ENCODE data around the gene ANKRD18B.
"Not testable (repeated sequence)": the region's sequence is repeated elsewhere in the genome, so short reads cannot be mapped to it uniquely, and the experiment has no call there.

The ANKRD18B gene

DNA sequence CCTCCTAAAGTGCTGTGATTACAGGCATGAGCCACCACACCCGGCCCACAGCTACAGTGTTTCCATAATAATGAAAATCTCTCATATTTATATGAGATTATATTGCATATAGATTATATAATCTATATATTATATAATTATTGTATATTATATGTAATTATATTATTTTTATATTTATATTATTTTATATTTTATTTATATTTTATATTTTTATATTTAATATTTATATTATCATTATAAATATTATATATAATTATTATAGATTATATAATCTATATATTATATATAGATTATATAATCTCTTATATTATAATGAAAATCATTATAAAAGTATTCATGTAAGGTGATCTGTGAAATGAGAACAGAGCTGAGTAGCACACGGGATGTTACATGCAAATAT, 11.5 kb downstream of the ANKRD18B start:
- no peak for DNase-seq

DNA sequence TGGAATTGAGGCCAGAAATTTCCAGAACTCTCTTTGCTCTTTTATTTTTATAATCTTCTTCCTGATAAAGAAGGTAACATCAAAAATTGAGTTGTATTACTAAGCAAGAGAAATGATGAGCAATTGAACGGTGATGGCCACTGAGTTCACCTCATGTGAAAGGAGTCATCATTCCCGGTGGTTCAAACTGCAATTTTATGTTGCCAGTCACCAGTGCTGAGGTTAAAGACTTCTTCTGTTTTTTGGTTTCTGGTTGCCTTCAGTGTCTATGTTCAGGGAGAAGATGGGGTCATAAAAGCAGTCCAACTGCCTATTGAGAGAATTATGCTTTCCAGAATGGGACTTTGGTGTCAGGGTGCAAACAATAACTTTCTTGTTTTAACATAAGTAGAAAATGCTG, 19.4 kb downstream of the ANKRD18B start:
- not testable (repeated sequence) for DNase-seq

DNA sequence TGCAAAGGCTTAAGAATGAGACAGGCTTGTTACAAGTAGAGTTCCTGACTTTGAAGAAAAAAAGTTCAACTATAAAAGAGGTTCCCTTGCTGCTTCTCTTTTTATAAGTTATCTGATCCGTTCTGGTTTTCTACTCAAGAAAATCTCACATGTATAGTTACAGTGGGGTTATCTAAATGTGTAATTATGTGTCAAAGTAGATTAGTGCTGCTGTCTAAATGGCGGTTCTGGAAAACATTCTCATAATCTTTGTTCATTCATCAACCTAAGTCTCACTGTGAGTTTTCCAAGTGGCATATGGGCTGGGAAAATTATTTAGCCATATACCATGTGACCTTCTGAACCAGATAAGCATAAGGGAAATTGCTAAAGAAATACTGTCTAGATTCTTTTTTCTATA, 21.7 kb downstream of the ANKRD18B start:
- DNase-seq: not testable (repeated sequence)

DNA sequence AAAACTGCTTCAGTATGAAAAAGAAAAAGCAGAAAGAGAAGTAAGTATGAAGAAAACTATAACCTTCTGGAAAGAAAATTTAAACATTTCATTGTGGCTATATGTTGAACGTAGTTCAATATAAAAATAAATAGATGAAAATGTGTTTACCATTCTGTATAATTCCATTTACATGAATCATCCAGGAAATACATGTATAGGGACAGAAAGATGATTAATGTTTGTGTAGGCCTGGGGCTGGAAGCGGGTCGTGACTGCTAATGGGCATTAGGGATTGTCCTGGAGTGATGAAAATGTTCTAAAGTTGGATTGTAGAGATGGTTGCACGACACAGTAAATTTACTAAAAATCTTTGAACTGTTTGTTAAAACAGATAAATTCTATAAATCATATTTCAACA, 24.8 kb downstream of the ANKRD18B start:
- DNase-seq: not testable (repeated sequence)

DNA sequence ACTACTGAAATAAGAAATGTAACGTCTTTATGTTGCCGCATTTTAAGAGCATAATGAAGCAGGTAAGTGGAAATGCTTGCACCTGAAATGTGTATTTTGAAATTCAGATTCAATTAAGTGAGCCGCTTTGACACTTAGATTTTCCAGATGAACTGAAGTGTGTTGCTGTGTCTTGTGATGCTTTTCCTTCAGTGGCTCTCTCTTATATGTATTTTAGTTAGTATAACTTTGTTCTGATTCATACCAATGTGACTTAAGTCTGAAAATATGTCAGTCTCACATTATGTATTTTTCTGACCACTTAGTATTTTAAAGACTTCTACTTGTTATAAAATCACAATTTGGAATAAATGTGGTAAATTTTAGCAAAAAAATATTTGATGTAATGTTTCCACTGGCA, 25.4 kb downstream of the ANKRD18B start:
- DNase-seq: not testable (repeated sequence)

DNA sequence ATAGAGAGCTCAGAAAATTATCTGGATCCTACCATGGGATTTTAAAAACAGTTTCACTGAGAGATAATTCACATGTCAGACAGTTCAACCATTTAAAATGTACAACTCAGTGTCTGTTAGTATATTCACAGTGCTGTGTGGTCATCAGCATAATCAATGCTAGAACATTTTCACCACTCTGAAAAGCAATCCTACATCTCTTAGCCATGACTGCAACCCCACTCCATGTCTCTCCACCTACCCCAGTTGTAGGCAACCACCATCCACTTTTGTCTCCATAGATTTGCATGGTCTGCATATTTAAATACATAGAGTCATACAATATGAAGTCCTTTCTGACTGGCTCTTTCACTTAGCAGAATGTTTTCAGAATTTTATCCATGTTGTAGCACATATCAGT, 27.1 kb downstream of the ANKRD18B start:
- not testable (repeated sequence) for DNase-seq

DNA sequence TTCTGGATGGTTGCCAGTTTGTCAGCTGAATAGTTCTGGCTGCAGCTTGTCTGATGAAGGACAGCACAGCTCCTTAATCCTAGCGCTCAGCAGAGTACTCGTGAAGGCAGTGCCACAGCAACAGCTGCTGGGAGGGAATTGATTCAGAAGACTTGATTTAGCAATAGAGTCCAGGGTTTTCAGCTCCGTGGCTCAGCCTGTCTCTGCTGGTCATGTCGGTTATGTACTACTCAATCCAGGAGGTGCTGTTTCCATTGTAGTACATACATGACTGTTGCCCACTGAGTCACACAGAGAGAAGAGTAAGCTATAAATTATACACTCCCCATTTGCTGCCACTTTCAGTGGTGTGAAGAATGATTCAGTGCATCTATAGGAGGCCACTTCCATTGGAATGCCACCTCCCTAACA, 28.3 kb downstream of the ANKRD18B start:
- DNase-seq: peak; percentile 8

DNA sequence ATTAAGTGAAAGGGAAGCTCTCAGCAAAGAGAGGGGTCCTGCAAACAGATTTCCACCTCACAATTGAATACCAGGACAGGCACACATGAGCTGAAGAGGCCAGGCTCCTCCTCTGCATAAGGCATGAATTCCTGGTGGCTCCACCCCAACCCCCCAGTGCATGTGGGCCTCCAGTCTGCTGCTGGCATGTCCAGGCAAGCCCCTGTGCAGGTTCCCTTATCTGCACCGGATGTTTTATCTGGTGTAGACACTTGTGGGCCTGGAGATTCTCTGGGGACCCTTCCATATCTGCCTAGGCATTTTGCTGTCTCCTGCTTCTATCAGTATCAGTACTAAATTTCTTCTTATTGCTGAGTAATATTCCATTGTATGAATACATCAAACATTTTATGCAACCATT, 36.2 kb downstream of the ANKRD18B start:
- not testable (repeated sequence) for DNase-seq

DNA sequence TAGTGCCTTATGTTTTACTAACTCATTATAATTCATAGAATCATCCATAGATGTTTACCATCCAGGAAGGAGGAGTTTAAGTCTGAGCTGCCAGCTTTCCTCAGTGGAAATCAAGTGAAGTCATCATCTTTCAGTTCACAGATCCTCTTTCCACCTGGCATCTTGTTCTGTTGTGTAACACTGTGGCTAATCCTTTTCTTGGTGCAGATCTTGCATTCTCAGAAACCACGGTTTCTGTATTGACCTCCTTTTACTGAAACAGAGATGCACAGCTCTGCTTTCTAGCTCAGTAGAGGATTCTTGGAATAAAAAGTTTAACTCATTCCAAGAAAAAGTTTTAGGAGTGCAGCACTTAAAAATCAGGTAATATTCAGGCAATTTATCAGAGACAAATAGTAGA, 38.1 kb downstream of the ANKRD18B start:
- DNase-seq: not testable (repeated sequence)

DNA sequence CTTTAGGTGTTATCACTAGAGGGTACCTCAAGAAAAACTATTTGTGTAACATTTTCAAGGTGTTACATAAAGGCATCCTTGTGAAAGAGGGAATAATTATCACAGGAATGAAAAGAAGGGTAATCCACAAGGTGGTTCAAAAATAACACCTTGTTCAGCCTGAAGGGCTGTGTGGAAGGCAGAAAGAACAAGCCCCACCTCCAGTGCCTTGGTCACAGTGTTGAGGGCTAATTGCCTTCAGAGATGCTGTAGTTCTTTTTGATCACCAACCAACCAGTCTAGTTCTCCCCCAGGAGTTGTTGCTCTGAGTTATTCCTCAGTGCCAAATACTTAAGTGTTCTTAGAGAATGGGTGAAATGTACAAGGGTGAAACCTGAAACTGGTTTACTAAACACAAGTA, 43.7 kb downstream of the ANKRD18B start:
- DNase-seq: not testable (repeated sequence)

DNA sequence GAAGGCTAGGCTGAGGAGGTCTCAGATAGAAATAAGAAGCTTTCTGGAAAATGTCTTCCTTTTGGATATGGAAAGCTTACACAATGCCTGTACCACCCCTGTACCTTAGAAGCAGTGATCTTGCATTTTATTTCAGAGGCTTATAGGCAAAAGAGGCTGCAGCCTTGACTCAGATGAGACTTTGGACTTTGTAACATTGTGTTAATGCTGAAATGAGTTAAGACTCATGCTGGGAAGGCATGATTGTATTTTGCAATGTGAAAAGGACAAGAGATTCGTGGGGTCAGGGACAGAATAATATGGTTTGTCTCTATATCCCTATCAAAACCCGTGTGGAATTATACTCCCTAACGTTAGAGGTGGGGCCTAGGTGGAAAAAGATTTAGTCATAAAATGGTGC, 53.7 kb downstream of the ANKRD18B start:
- not testable (repeated sequence) for DNase-seq

DNA sequence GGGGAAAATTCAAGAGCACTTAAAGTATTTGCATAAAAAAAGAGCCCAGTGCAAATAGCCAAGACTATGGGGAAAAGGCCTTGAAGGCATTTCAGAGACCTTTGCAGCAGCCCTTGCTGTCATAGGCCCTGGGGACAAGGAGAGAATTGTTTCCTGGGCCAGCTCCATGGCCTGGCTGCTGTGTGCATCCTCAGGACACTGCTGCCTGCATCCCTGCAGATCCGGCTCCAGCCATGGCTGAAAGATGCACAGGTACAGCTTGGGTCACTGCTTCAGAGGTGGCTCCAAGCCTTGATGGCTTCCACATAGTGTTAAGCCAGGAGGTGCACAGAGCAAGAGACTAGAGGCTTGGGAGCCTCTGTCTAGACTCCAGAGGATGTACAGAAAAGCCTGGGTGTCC, 55.9 kb downstream of the ANKRD18B start:
- DNase-seq: not testable (repeated sequence)

DNA sequence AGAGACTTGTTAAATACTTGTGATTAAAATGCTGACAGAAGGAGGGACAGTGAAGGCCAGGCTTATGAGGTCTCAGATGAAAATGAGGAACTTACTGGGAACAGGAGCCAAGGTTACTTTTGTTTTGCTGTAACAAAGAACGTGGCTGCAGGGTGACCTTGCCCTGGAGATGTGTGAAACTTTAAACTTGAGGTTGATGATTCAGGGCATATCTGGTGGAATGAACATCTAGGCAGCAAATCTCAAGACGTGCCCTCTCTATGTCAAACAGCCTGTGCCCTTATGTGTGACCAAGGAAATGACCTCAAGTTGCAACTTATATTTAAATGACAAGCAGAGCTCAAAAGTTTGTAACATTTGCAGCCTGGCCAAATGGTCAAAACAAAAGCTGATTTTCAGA, 58.6 kb downstream of the ANKRD18B start:
- DNase-seq: not testable (repeated sequence)

DNA sequence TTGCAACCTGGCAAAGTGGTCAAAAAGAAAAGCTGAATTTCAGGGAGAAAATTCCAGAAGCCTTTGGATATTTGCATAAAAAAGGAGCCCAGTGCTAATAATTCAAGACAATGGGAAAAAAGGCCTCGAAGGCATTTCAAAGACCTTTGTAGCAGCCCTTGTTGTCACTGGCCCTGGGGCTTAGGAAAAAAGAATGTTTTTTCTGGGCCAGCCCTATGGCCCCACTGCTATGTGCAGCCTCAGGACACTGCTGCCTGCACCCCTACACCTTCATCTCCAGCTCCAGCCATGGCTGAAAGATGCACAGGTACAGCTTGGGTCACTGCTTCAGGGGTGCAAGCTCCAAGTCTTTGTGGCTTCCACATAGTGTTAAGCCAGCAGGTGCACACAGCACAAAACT, 62.1 kb downstream of the ANKRD18B start:
- not testable (repeated sequence) for DNase-seq

DNA sequence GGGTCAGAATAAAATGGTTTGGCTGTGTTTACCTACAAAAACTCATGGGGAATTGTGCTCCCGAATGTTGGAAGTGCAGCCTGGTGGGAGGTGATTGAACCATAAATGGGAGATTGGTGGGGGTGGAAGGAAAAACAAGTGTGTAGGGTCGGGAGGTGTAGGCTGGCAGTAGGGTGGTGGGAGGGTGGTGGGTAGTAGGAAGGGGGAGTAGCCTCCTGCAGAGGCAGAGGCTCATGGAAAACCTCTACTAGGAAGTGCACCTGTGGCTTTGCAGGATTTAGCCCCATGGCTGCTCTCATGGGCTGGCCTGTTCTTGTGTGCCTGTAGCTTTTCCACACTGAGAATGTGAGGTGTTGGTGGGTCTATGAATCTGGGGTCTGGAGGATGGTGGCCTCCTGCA, 63.7 kb downstream of the ANKRD18B start:
- DNase-seq: not testable (repeated sequence)

DNA sequence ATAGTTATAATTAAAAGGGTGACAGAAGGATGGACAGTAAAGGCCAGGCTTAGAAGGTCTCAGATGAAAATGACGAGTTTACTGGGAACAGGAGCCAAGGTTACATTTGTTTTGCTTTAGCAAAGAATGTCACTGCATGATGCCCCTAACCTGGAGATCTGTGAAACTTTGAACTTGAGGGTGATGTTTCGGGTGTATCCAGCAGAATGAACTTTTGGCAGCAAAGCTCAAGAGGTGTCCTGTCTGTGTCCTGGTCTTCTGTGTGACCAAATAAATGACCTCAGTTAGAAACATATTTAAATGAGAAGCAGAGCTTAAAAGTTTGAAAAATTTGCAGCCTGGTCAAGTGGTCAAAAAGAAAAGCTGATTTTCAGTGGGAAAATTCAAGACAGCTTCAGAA, 64.8 kb downstream of the ANKRD18B start:
- DNase-seq: not testable (repeated sequence)

DNA sequence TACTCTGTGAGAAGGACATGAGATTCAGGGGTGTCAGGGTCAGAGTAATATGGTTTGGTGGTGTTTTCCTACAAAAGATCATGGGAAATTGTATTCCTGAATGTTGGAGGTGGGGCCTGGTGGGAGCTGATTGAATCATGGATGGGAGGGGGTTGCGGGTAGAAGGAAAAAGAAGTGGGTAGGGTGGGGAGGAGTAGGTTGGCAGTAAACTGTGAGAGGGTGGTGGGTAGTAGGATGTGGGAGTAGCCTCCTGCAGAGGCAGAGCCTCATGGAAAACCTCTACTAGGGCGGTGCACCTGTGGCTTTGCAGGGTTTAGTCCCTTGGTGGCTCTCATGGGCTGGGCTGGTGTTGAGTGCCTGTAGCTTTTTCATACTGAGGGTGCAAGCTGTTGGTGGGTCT, 66.8 kb downstream of the ANKRD18B start:
- DNase-seq: not testable (repeated sequence)

DNA sequence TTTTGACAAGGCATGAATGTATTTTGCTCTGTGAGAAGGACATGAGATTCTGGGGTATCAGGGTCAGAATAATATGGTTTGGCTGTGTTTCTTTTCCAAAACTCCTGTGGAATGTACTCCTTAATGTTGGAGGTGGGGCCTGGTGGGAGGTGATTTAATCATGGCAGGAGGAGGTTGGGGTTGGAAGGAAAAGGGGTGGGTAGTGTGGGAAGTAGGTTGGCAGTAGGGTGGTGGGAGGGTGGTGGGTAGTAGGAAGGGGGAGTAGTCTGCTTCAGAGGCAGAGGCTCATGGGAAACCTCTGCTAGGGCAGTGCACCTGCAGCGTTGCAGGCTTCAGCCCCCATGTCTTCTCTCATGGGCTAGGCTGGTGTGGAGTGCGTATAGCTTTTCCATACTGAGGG, 72.9 kb downstream of the ANKRD18B start:
- DNase-seq: not testable (repeated sequence)

DNA sequence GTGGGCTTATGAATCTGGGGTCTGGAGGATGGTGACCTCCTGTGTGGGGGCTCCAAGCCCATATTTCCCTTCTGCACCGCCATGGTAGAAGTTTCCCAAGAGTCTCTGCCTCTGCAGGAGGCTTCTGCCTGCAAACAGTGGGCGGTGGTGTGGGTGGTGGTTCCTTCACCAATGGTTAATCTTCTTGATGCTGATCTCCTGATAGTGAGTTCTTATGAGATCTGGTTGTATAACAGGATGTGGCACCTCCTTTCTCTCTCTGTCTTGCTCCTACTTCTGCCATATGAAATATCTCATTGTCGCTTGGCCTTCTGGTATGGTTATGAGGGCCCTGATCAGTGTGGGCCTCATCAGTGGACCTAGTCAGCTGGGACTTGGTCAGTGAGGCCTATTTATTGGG, 73.3 kb downstream of the ANKRD18B start:
- not testable (repeated sequence) for DNase-seq

DNA sequence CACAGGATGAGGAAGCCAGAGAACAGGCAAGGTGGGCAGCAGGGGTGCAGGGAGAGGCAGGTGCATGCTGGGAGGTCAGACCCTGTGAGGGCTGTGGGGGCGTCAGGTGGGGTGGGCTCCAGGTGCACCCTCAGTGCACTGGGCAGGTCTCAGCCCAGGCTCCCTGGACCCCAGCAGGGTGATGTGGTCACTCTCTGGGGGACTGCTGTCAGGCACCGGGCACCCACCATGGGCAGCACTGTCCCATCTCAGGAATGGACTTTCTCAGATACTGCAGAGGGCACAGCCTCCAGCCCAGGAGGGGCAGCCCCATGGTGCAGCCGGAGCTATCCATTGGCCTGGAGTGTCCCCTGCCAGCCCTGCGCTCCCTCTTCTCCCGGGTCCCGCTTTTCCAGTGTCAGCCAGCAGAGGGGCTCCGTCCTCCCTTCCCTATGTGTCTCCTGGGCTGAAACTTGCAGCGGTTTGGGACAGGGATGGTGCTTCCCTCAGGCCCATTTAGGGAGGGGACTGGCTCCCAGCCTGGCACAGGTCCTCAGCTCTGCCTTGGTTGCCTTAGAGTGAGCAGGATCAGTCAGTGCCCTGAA, 74.8 kb downstream of the ANKRD18B start:
- DNase-seq: not testable (repeated sequence)

DNA sequence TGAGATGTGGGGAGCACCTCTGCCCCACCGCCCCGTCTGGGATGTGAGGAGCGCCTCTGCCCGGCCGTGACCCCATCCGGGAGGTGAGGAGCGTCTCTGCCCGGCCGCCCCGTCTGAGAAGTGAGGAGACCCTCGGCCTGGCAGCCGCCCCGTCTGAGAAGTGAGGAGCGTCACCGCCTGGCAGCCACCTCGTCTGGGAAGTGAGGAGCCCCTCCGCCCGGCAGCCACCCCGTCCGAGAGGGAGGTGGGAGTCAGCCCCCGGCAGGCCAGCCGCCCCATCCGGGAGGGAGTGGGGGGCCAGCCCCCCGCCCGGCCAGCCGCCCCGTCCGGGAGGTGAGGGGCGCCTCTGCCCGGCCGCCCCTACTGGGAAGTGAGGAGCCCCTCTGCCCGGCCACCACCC, 76.9 kb downstream of the ANKRD18B start:
- not testable (repeated sequence) for DNase-seq

DNA sequence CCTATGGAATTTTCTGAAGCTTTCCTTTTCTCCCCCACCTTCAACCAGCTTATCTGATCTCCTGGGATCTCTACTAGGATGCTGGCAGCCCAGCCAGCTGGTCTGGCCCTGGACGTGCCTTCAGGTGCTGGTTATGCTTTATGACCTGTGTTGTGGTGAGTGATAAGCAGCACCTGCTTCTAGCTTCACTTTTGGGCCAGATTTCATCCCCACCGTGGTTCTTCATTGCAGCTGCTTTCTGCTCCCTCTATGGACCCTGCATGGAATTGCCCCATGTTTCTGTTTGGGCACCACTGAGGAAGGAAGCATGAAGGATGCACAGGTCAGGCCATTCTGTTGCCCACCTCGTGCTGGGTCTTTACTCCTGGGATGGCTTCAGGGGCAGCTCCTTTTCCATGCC, 80.2 kb downstream of the ANKRD18B start:
- not testable (repeated sequence) for DNase-seq

DNA sequence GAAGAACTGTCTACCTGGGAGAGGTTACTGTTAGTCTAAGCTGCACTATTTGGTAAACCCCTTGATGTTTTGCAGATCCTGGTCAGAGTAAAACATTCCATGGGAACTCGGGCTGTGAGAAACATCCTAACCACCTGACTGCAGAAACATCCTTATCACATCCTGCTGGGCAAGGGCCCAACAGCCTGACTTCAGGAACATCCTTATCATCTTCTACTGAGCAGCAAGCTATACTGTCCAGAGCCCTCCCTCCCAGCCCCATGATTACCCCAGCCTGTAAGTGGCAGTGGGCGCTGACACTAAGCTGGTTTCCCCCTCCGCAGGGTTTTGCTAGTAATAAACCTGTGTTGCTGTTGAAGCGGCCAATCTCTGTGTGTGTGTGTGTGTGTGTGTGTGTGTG, 80.9 kb downstream of the ANKRD18B start:
- not testable (repeated sequence) for DNase-seq

DNA sequence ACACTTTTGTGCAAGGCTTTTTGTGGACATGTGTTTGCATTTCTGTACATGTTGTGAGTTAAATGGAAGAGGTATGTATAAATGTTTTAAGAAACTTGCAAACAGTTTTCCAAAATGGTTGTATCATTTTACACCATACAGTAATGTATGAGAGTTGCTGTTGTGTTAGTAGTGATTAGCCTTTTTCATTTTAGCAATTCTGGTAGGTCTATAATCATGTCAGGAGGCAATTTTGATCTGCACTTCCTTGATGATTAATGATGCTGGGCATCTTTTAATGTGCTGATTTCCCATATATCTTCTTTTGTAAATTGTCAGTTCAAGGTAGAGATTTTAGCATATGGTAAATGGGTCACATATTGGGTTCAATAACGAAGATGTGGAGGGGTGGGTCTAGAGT, 87.3 kb downstream of the ANKRD18B start:
- no peak for DNase-seq

DNA sequence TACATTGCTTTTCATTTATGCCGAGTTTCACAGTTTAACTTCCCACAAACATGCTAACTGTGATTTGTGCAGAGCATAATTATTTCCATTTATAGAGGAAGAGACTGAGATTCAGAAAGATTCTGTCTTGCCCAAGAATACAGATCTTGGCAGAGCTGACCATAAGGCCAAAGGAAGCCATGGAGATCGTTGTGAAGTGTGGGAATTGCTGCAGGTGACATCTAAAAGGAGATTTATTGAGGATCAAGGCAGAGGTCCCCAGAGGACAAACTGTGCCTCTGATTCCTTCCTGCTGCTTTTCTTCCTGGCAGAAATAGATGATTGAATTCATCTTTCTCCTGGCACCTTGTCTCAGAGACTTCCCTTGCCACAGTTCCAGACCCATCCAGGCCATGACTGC, 88.4 kb downstream of the ANKRD18B start:
- not testable (repeated sequence) for DNase-seq
